Glutamatergic neuron (in vitro differentiated cells): ENCODE measurements around the gene TNFRSF8. TPM values are rescaled to one million over a fixed set of nuclear protein-coding genes. Genes with fewer than 3 reads are reported as not detected.
"Not testable (repeated sequence)": the region's sequence is repeated elsewhere in the genome, so short reads cannot be mapped to it uniquely, and the experiment has no call there.

Source experiments
- DNase-seq: peaks from one replicate; pipeline ENCODE4 v3.0.0; 2022
- H3K27ac Mint-ChIP-seq: one replicate; pipeline ENCODE4 v1.8.0; 2020; ENCODE audit warnings: mild to moderate bottlenecking, mixed read lengths, inconsistent platforms; ENCODE audit not compliant: unreplicated experiment
- H3K27me3 Mint-ChIP-seq: one replicate; pipeline ENCODE4 v1.8.0; 2020; ENCODE audit warnings: mild to moderate bottlenecking, moderate library complexity, mixed read lengths, inconsistent platforms; ENCODE audit not compliant: unreplicated experiment
- H3K36me3 Mint-ChIP-seq: one replicate; pipeline ENCODE4 v1.8.0; 2020; ENCODE audit warnings: mild to moderate bottlenecking, mixed read lengths, inconsistent platforms; ENCODE audit not compliant: unreplicated experiment
- H3K4me1 Mint-ChIP-seq: one replicate; pipeline ENCODE4 v1.8.0; 2020; ENCODE audit warnings: mild to moderate bottlenecking, low read depth, mixed read lengths, inconsistent platforms; ENCODE audit not compliant: unreplicated experiment
- H3K4me3 Mint-ChIP-seq: one replicate; pipeline ENCODE4 v1.8.0; 2020; ENCODE audit warnings: mild to moderate bottlenecking, mixed read lengths, inconsistent platforms; ENCODE audit not compliant: unreplicated experiment
- H3K9me3 Mint-ChIP-seq: one replicate; pipeline ENCODE4 v1.8.0; 2020; ENCODE audit warnings: mild to moderate bottlenecking, moderate library complexity, mixed read lengths, inconsistent platforms; ENCODE audit not compliant: unreplicated experiment
- CTCF ChIP-seq: fragments of 200-600 bp; sonication (generic); IDR thresholded peaks from one replicate; pipeline ENCODE4 v1.5.0; 2021; ENCODE audit not compliant: partially characterized antibody, unreplicated experiment
- total RNA-seq: library from RNA; stranded (reverse); fragmentation: NEBNext Ultra II Directional; extraction: Animal tissue kit (Norgen Biotek cat#: 25700); gene quantifications from one replicate; pipeline ENCODE4 v1.2.1, GENCODE V29; 2021; ENCODE audit not compliant: unreplicated experiment

Gene TNFRSF8
- total RNA-seq, 1 donor from 2014 or later, result not detected

GRCh38 chr1:12099610-12100009 is 36.5 kb downstream of the TNFRSF8 start:
- Mint-ChIP-seq H3K4me1 (no peaks in the 10 kb centered on the region), H3K27me3 (no peaks in the 10 kb centered on the region), H3K4me3 (no peak overlapping the region), H3K36me3 (no peaks in the 10 kb centered on the region), H3K9me3 (peaks cover 2% of the 10 kb centered on the region), H3K27ac (no peak overlapping the region)
- DNase-seq, result no peak
- no peak for TF ChIP-seq CTCF

- no peak overlapping the region for H3K4me3 Mint-ChIP-seq
- no peak for TF ChIP-seq CTCF
- H3K4me1 Mint-ChIP-seq, result no peaks in the 10 kb centered on the region
- no peak for DNase-seq
- H3K27ac Mint-ChIP-seq, result no peak overlapping the region
- H3K27me3 Mint-ChIP-seq, result no peaks in the 10 kb centered on the region
- H3K9me3 Mint-ChIP-seq, result peaks cover 2% of the 10 kb centered on the region
- no peaks in the 10 kb centered on the region for H3K36me3 Mint-ChIP-seq
These were observed 37.0 kb downstream of the TNFRSF8 start for GRCh38 chr1:12100071-12100470.

GRCh38 chr1:12101120-12101519 is 38.0 kb downstream of the TNFRSF8 start:
- H3K27ac Mint-ChIP-seq, H3K4me3 Mint-ChIP-seq, H3K9me3 Mint-ChIP-seq, H3K27me3 Mint-ChIP-seq, H3K36me3 Mint-ChIP-seq, H3K4me1 Mint-ChIP-seq, DNase-seq: not testable (repeated sequence)

GRCh38 chr1:12102066-12102465 is 39.0 kb downstream of the TNFRSF8 start:
- TF ChIP-seq CTCF, result no peak
- H3K27me3 Mint-ChIP-seq, result no peaks in the 10 kb centered on the region
- no peak for DNase-seq
- H3K36me3 Mint-ChIP-seq, result no peaks in the 10 kb centered on the region
- peaks cover 2% of the 10 kb centered on the region for H3K9me3 Mint-ChIP-seq
- H3K4me1 Mint-ChIP-seq, result no peaks in the 10 kb centered on the region
- no peak overlapping the region for H3K4me3 Mint-ChIP-seq
- no peak overlapping the region for H3K27ac Mint-ChIP-seq

- Mint-ChIP-seq H3K4me1 (no peaks in the 10 kb centered on the region), H3K36me3 (no peaks in the 10 kb centered on the region), H3K4me3 (no peak overlapping the region), H3K27me3 (peaks cover 1% of the 10 kb centered on the region), H3K27ac (no peak overlapping the region), H3K9me3 (no peaks in the 10 kb centered on the region)
- no peak for TF ChIP-seq CTCF
- DNase-seq, result no peak
These were observed 41.3 kb downstream of the TNFRSF8 start for GRCh38 chr1:12104417-12104816.

GRCh38 chr1:12106153-12106552 is 43.0 kb downstream of the TNFRSF8 start:
- H3K36me3 Mint-ChIP-seq, result no peaks in the 10 kb centered on the region
- no peak overlapping the region for H3K27ac Mint-ChIP-seq
- H3K4me1 Mint-ChIP-seq, result no peaks in the 10 kb centered on the region
- peaks cover 2% of the 10 kb centered on the region for H3K9me3 Mint-ChIP-seq
- no peak for TF ChIP-seq CTCF
- H3K27me3 Mint-ChIP-seq, result peaks cover 1% of the 10 kb centered on the region
- no peak for DNase-seq
- H3K4me3 Mint-ChIP-seq, result no peak overlapping the region
